Measurements from ENCODE around the gene SGCG. TPM values are rescaled to one million over a fixed set of nuclear protein-coding genes. Genes with fewer than 3 reads are reported as not detected.
"Not testable (repeated sequence)": the region's sequence is repeated elsewhere in the genome, so short reads cannot be mapped to it uniquely, and the experiment has no call there.

SGCG gene
- total RNA-seq, 1 donor from 2014 or later, result 3.1 TPM

GRCh38 chr13:23205807-23206206, 25.0 kb downstream of the SGCG start:
- no peak for DNase-seq (ENCODE audit: low spot score)

- DNase-seq (ENCODE audit: low spot score), result peak; percentile 87
Observed at GRCh38 chr13:23212671-23213070, 31.9 kb downstream of the SGCG start.

GRCh38 chr13:23231241-23231640, 50.5 kb downstream of the SGCG start:
- no peak for DNase-seq (ENCODE audit: low spot score)

GRCh38 chr13:23235994-23236393, 55.2 kb downstream of the SGCG start:
- DNase-seq (ENCODE audit: low spot score), result no peak

GRCh38 chr13:23243066-23243465, 62.3 kb downstream of the SGCG start:
- DNase-seq (ENCODE audit: low spot score), result peak; percentile 16

GRCh38 chr13:23248410-23248809, 67.6 kb downstream of the SGCG start:
- DNase-seq (ENCODE audit: low spot score), result not testable (repeated sequence)

- DNase-seq (ENCODE audit: low spot score), result no peak
Observed at GRCh38 chr13:23254506-23254905, 73.7 kb downstream of the SGCG start.

- no peak for DNase-seq (ENCODE audit: low spot score)
Observed at GRCh38 chr13:23267571-23267970, 86.8 kb downstream of the SGCG start.

GRCh38 chr13:23268441-23268840, 87.7 kb downstream of the SGCG start:
- DNase-seq (ENCODE audit: low spot score), result no peak

GRCh38 chr13:23271331-23271730, 90.6 kb downstream of the SGCG start:
- DNase-seq (ENCODE audit: low spot score), result no peak

GRCh38 chr13:23273498-23273897, 92.7 kb downstream of the SGCG start:
- DNase-seq (ENCODE audit: low spot score), result no peak

GRCh38 chr13:23279321-23279720, 98.5 kb downstream of the SGCG start:
- no peak for DNase-seq (ENCODE audit: low spot score)

- DNase-seq (ENCODE audit: low spot score), result no peak
Observed at GRCh38 chr13:23288564-23288963, 107.8 kb downstream of the SGCG start.

GRCh38 chr13:23288995-23289394, 108.2 kb downstream of the SGCG start:
- DNase-seq (ENCODE audit: low spot score), result no peak

- DNase-seq (ENCODE audit: low spot score), result peak; percentile 84
Observed at GRCh38 chr13:23289917-23290357, 109.2 kb downstream of the SGCG start.

- DNase-seq (ENCODE audit: low spot score), result no peak
Observed at GRCh38 chr13:23292586-23292985, 111.8 kb downstream of the SGCG start.

GRCh38 chr13:23314837-23315236, 134.1 kb downstream of the SGCG start:
- not testable (repeated sequence) for DNase-seq (ENCODE audit: low spot score)

- no peak for DNase-seq (ENCODE audit: low spot score)
Observed at GRCh38 chr13:23319883-23320224, 139.1 kb downstream of the SGCG start.

GRCh38 chr13:23320926-23321534, 140.3 kb downstream of the SGCG start:
- DNase-seq (ENCODE audit: low spot score), result peak; percentile 13

GRCh38 chr13:23321535-23322241, 140.9 kb downstream of the SGCG start:
- DNase-seq (ENCODE audit: low spot score), result peak; percentile 90

- DNase-seq (ENCODE audit: low spot score), result peak; percentile 10
Observed at GRCh38 chr13:23322353-23323336, 141.9 kb downstream of the SGCG start.

Measured in umbilical cord (tissue), 2 donors.